Psoas muscle (tissue), 8 donors: ENCODE data around the gene LZTS3. TPM values are rescaled to one million over a fixed set of nuclear protein-coding genes. Genes with fewer than 3 reads are reported as not detected.

ENCODE experiments used
- ATAC-seq, 4 donors: fragments of 200-7000 bp; cut with Tn5 transposase; one replicate each; pipeline ENCODE4 v1.9.1; 2020; ENCODE audit warnings: moderate library complexity in 3 of 4, mild to moderate bottlenecking in 2 of 4
- DNase-seq, 2 donors: peaks; one replicate each; pipeline ENCODE4 v3.0.0-alpha.2; 2020
- H3K27ac ChIP-seq: fragments of 200-600 bp; one replicate; pipeline ENCODE4 v1.8.0; 2022
- H3K27me3 ChIP-seq, 3 donors: fragments of 200-600 bp in 1 of 3; one replicate each; pipeline versions ENCODE4 v1.6.1 to v1.8.0; 2013 to 2022; ENCODE audit warnings: low read length in 2 of 3, mild to moderate bottlenecking in 2 of 3, moderate library complexity in 1 of 3; ENCODE audit not compliant: insufficient read depth in 3 of 3
- H3K36me3 ChIP-seq, 2 donors: fragments of 200-600 bp in 1 of 2; one replicate each; pipeline versions ENCODE4 v1.6.1 to v1.8.0; 2013 to 2022; ENCODE audit warnings: low read depth in 1 of 2, mild to moderate bottlenecking in 1 of 2, moderate library complexity in 1 of 2; ENCODE audit not compliant: insufficient read depth in 1 of 2
- H3K4me1 ChIP-seq: fragments of 200-600 bp; one replicate; pipeline ENCODE4 v1.8.0; 2022
- H3K4me3 ChIP-seq: fragments of 200-600 bp; one replicate; pipeline ENCODE4 v1.8.0; 2022; ENCODE audit warnings: mild to moderate bottlenecking
- H3K9me3 ChIP-seq: fragments of 200-600 bp; one replicate; pipeline ENCODE4 v1.8.0; 2022
- CTCF ChIP-seq: fragments of 200-600 bp; IDR thresholded peaks from one replicate; pipeline ENCODE4 v1.8.0; 2022; ENCODE audit warnings: antibody characterized with exemption
- WGBS, 3 donors: extraction: QIAGEN DNeasy Blood & Tissue Kit; methylation state at CpG; one replicate each; pipeline versions ENCODE4 v1.1.6 to v1.1.7; 2013; 5-methylcytosine and 5-hydroxymethylcytosine counted together
- intact Hi-C, 2 donors: fragments of 100-400 bp; cut with DNase I; formaldehyde crosslinking; loops; one replicate each; pipeline versions ENCODE4 v1.11.0 to v1.14.2; 2022
- polyA plus RNA-seq, 3 donors: library from polyadenylated mRNA; stranded (reverse); fragments of 200-250 nt; gene quantifications; one replicate each; pipeline ENCODE4 v1.2.3, GENCODE V29; 2013
- total RNA-seq, 4 donors: library from RNA; stranded (reverse); fragmentation: NEBNext Ultra II Directional in 2 of 4; extraction: Animal tissue kit (Norgen Biotek cat#: 25700) in 2 of 4; gene quantifications; one replicate each; pipeline versions ENCODE4 v1.2.1 to v1.2.4, GENCODE V29; 2021 to 2023
- donor health status: healthy with polysubstance abuse.
- donor health status: DM: no; HTN: no; CAD: no; lungs with moderate emphysema.
- donor health status: Bipolar disorder and iron deficiency.
- donor health status: healthy.
- donor health status: DM: yes; HTN: yes; CAD: no.
- donor health status: DM: no; HTN: no; CAD: no.
- donor health status: DM: no; HTN: no; CAD: no.
- donor health status: DM: yes; HTN: yes; CAD: no.

The LZTS3 gene
- total and polyA plus RNA-seq, 7 donors = 4.1 to 13.7 (median 7.9) TPM

- intact Hi-C loops = loop anchor here in 1 of 2 donors (10.0 kb wide), 1 partner anchor 155 kb away; the partner anchor contains the start of genes GNRH2 and MRPS26
- WGBS, 3 donors = 92 to 93% (median 92%) methylated on average over 25 to 27 of the region's 27 CpGs
- TF ChIP-seq CTCF = no peak
- Histone ChIP-seq H3K27ac (no peak overlapping the region), H3K4me3 (no peak overlapping the region), H3K27me3 (no peaks in the 10 kb centered on the region), H3K36me3 (peaks cover 0 to 72% of the 10 kb centered on the region in 2 donors), H3K4me1 (peaks cover 7% of the 10 kb centered on the region), H3K9me3 (no peaks in the 10 kb centered on the region)
- peak in 1 of 2 donors; percentile 24 for DNase-seq
- no peak for ATAC-seq
Measured at GRCh38 chr20:3199976-3200755, 26.8 kb upstream of the LZTS3 start.

GRCh38 chr20:3199206-3199605 is 25.9 kb upstream of the LZTS3 start:
- H3K36me3 ChIP-seq = peaks cover 2 to 82% of the 10 kb centered on the region in 2 donors
- 47 to 69% (median 50%) methylated on average over 2 of the region's 2 CpGs for WGBS, 3 donors
- DNase-seq (peak in 1 of 2 donors; percentile 15), ATAC-seq (no peak)
- TF ChIP-seq CTCF = no peak
- peaks cover 7% of the 10 kb centered on the region for H3K4me1 ChIP-seq
- no peak overlapping the region for H3K4me3 ChIP-seq
- no peak overlapping the region for H3K27ac ChIP-seq
- H3K27me3 ChIP-seq = no peaks in the 10 kb centered on the region
- intact Hi-C loops = no loop called here
- H3K9me3 ChIP-seq = no peaks in the 10 kb centered on the region

- H3K4me3 ChIP-seq = no peak overlapping the region
- intact Hi-C loops = no loop called here
- ATAC-seq = no peak
- H3K27me3 ChIP-seq = no peaks in the 10 kb centered on the region
- no peak for TF ChIP-seq CTCF
- no peaks in the 10 kb centered on the region for H3K9me3 ChIP-seq
- 92 to 94% (median 93%) methylated on average over 7 of the region's 7 CpGs for WGBS, 3 donors
- H3K4me1 ChIP-seq = no peaks in the 10 kb centered on the region
- peak in 1 of 2 donors; percentile 18 for DNase-seq
- H3K27ac ChIP-seq = no peak overlapping the region
- H3K36me3 ChIP-seq = peaks cover 10 to 96% of the 10 kb centered on the region in 2 donors
Measured at GRCh38 chr20:3195590-3196237, 22.4 kb upstream of the LZTS3 start.

GRCh38 chr20:3194617-3195280 is 21.4 kb upstream of the LZTS3 start:
- no peak for TF ChIP-seq CTCF
- Histone ChIP-seq H3K4me3 (no peak overlapping the region), H3K4me1 (no peaks in the 10 kb centered on the region), H3K27me3 (no peaks in the 10 kb centered on the region), H3K36me3 (peaks cover 10 to 96% of the 10 kb centered on the region in 2 donors), H3K9me3 (no peaks in the 10 kb centered on the region), H3K27ac (no peak overlapping the region)
- intact Hi-C loops = no loop called here
- DNase-seq = peak in 1 of 2 donors; percentile 42
- 95 to 97% (median 95%) methylated on average over 10 of the region's 10 CpGs for WGBS, 3 donors
- no peak for ATAC-seq
